Fibroblast of pulmonary artery (primary cell): Measurements from ENCODE around the gene CASZ1.

Experiments used
- DNase-seq: peaks from one replicate; pipeline ENCODE4 v3.0.0-alpha.2; 2010; ENCODE audit warnings: low read depth
- H3K4me3 ChIP-seq: replicated peaks from 2 replicates; pipeline ENCODE4 v1.5.1; 2011; ENCODE audit warnings: low read depth, mild to moderate bottlenecking, control low read depth, low read length, moderate library complexity
- CTCF ChIP-seq: IDR thresholded peaks from 2 replicates; pipeline ENCODE4 v1.5.1; 2011; ENCODE audit warnings: mild to moderate bottlenecking, control low read depth, low read length, inconsistent platforms; ENCODE audit errors: missing control alignments

Gene CASZ1

GRCh38 chr1:10588640-10589039 lies 207.8 kb downstream of the CASZ1 start:
- no peak for TF ChIP-seq CTCF
- DNase-seq, result no peak

More at GRCh38 chr1:10588640-10589039, 207.8 kb downstream of the CASZ1 start:
- H3K4me3 ChIP-seq, result no peak overlapping the region
